ENCODE results near the gene PRDX2. TPM values are rescaled to one million over a fixed set of nuclear protein-coding genes. Genes with fewer than 3 reads are reported as not detected.

Gene PRDX2
- total RNA-seq, 1 donor from 2014 or later, result 190 TPM

- Histone ChIP-seq H3K27me3 (no peaks in the 10 kb centered on the region), H3K36me3 (no peaks in the 10 kb centered on the region), H3K27ac (peak within 1 kb of the TSS; percentile 94), H3K4me1 (peaks cover 38% of the 10 kb centered on the region), H3K4me3 (peak within 1 kb of the TSS; percentile 70 to 86), H3K9me3 (no peaks in the 10 kb centered on the region)
- intact Hi-C loops (cut with DNase I), result no loop called here
- TF ChIP-seq POLR2A (IDR thresholded peaks at IDR 0.05) (peak in 1 of 2 donors; percentile 25), CTCF (IDR thresholded peaks at IDR 0.05) (no peak), POLR2AphosphoS5 (IDR thresholded peaks at IDR 0.05; ENCODE audit: insufficient read depth in 1 of 2, low read depth in 1 of 2) (peak; percentile 47 to 53)
- no peak for DNase-seq (ENCODE audit: extremely low spot score in 2 of 2)
Observed at GRCh38 chr19:12774588-12775555, 26.7 kb downstream of the PRDX2 start, which contains the start of gene HOOK2. Gene HOOK2 (minus strand): TSS chr19:12775552. CDS start chr19:12775449, 103 bp downstream.

GRCh38 chr19:12773571-12773970 lies 28.0 kb downstream of the PRDX2 start:
- Histone ChIP-seq H3K27ac (no peak overlapping the region), H3K36me3 (no peaks in the 10 kb centered on the region), H3K4me1 (peaks cover 28% of the 10 kb centered on the region), H3K4me3 (no peak overlapping the region), H3K27me3 (no peaks in the 10 kb centered on the region), H3K9me3 (no peaks in the 10 kb centered on the region)
- DNase-seq (ENCODE audit: extremely low spot score in 2 of 2), result no peak
- intact Hi-C loops (cut with DNase I), result no loop called here
- no peak for TF ChIP-seq CTCF (IDR thresholded peaks at IDR 0.05)
- TF ChIP-seq POLR2A (IDR thresholded peaks at IDR 0.05), result no peak
- TF ChIP-seq POLR2AphosphoS5 (IDR thresholded peaks at IDR 0.05; ENCODE audit: insufficient read depth in 1 of 2, low read depth in 1 of 2), result no peak

- Histone ChIP-seq H3K27me3 (no peaks in the 10 kb centered on the region), H3K9me3 (no peaks in the 10 kb centered on the region), H3K36me3 (no peaks in the 10 kb centered on the region), H3K4me3 (no peak overlapping the region), H3K27ac (no peak overlapping the region), H3K4me1 (peaks cover 19% of the 10 kb centered on the region)
- no peak for DNase-seq (ENCODE audit: extremely low spot score in 2 of 2)
- intact Hi-C loops (cut with DNase I), result no loop called here
- TF ChIP-seq POLR2A (IDR thresholded peaks at IDR 0.05) (no peak), POLR2AphosphoS5 (IDR thresholded peaks at IDR 0.05; ENCODE audit: insufficient read depth in 1 of 2, low read depth in 1 of 2) (no peak), CTCF (IDR thresholded peaks at IDR 0.05) (no peak)
Observed at GRCh38 chr19:12772323-12772722, 29.3 kb downstream of the PRDX2 start.

- Histone ChIP-seq H3K9me3 (no peaks in the 10 kb centered on the region), H3K27me3 (no peaks in the 10 kb centered on the region), H3K4me3 (no peak overlapping the region), H3K27ac (no peak overlapping the region), H3K4me1 (peaks cover 17% of the 10 kb centered on the region), H3K36me3 (no peaks in the 10 kb centered on the region)
- DNase-seq (ENCODE audit: extremely low spot score in 2 of 2), result no peak
- intact Hi-C loops (cut with DNase I), result loop anchor here (2.0 kb wide), 1 partner anchor 74 kb away; no protein-coding TSS in a partner anchor
- TF ChIP-seq CTCF (IDR thresholded peaks at IDR 0.05) (no peak), POLR2AphosphoS5 (IDR thresholded peaks at IDR 0.05; ENCODE audit: insufficient read depth in 1 of 2, low read depth in 1 of 2) (no peak), POLR2A (IDR thresholded peaks at IDR 0.05) (no peak)
Observed at GRCh38 chr19:12770922-12771321, 30.7 kb downstream of the PRDX2 start.

GRCh38 chr19:12769689-12770088 lies 31.9 kb downstream of the PRDX2 start:
- no peaks in the 10 kb centered on the region for H3K9me3 ChIP-seq
- no peak overlapping the region for H3K4me3 ChIP-seq
- peaks cover 15% of the 10 kb centered on the region for H3K4me1 ChIP-seq
- TF ChIP-seq POLR2AphosphoS5 (IDR thresholded peaks at IDR 0.05; ENCODE audit: insufficient read depth in 1 of 2, low read depth in 1 of 2) (no peak), CTCF (IDR thresholded peaks at IDR 0.05) (no peak), POLR2A (IDR thresholded peaks at IDR 0.05) (no peak)
- no peaks in the 10 kb centered on the region for H3K27me3 ChIP-seq
- no peak overlapping the region for H3K27ac ChIP-seq
- DNase-seq (ENCODE audit: extremely low spot score in 2 of 2), result no peak
- no peaks in the 10 kb centered on the region for H3K36me3 ChIP-seq
- intact Hi-C loops (cut with DNase I), result loop anchor here (2.0 to 5.0 kb wide), 2 partner anchors 33 to 75 kb away; partner anchors contain the start of genes PRDX2 and THSD8

All from vagina (tissue), 2 donors.